ENCODE data around the gene BRF1.
"Not testable (repeated sequence)": the region's sequence is repeated elsewhere in the genome, so short reads cannot be mapped to it uniquely, and the experiment has no call there.

Gene BRF1

DNA sequence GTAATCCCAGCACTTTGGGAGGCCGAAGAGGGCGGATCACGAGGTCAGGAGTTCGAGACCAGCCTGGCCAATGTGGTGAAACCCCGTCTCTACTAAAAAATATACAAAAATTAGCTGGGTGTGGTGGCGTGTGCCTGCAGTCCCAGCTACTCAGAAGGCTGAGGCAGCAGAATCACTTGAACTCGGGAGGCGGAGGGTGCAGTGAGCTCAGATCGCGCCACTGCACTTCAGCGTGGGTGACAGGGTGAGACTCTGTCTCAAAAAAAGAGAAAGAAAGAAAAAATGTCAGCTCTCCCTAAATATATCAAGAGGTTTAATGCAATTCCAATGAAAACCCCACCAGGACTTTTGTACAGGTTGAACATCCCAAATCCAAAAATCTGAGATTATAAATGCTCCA, 3.5 kb downstream of the BRF1 start:
- H3K4me3 ChIP-seq (ENCODE audit: low read depth, low read length); H3K9me3 ChIP-seq (ENCODE audit: control insufficient read depth, insufficient read depth, low read length); H3K4me1 ChIP-seq (ENCODE audit: control insufficient read depth, insufficient read depth, low read length); H3K36me3 ChIP-seq (ENCODE audit: control insufficient read depth, insufficient read depth, low read length); H3K9ac ChIP-seq (ENCODE audit: low read depth, low read length); H3K27me3 ChIP-seq (ENCODE audit: control insufficient read depth, insufficient read depth, low read length): not testable (repeated sequence)

DNA sequence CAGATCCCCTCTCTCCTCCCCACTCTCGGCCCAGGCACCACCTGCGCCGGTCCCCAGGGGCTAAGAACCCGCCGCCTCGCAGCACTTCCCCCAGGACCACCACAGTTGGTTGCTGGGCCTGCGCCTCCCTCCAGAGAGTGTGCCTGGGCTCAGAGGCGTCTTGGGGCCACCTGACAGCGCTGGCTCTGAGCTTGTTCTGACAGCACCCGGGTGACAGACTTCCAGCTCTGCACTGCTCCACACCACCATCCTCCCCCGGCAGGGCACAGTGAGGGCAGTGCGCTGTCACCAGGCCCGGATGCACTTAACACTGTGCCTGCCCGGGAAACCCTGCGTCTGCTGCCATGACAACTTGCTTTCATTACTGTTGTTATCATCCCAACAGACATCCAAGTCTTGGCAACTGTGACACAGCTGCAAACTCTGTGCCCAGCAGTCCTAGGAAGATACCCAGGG, 6.6 kb downstream of the BRF1 start:
- H3K9ac ChIP-seq (ENCODE audit: low read depth, low read length) = no peak overlapping the region
- H3K4me1 ChIP-seq (ENCODE audit: control insufficient read depth, insufficient read depth, low read length) = no peaks in the 10 kb centered on the region
- H3K27me3 ChIP-seq (ENCODE audit: control insufficient read depth, insufficient read depth, low read length) = no peaks in the 10 kb centered on the region
- no peak overlapping the region for H3K4me3 ChIP-seq (ENCODE audit: low read depth, low read length)
- no peaks in the 10 kb centered on the region for H3K36me3 ChIP-seq (ENCODE audit: control insufficient read depth, insufficient read depth, low read length)
- no peaks in the 10 kb centered on the region for H3K9me3 ChIP-seq (ENCODE audit: control insufficient read depth, insufficient read depth, low read length)

DNA sequence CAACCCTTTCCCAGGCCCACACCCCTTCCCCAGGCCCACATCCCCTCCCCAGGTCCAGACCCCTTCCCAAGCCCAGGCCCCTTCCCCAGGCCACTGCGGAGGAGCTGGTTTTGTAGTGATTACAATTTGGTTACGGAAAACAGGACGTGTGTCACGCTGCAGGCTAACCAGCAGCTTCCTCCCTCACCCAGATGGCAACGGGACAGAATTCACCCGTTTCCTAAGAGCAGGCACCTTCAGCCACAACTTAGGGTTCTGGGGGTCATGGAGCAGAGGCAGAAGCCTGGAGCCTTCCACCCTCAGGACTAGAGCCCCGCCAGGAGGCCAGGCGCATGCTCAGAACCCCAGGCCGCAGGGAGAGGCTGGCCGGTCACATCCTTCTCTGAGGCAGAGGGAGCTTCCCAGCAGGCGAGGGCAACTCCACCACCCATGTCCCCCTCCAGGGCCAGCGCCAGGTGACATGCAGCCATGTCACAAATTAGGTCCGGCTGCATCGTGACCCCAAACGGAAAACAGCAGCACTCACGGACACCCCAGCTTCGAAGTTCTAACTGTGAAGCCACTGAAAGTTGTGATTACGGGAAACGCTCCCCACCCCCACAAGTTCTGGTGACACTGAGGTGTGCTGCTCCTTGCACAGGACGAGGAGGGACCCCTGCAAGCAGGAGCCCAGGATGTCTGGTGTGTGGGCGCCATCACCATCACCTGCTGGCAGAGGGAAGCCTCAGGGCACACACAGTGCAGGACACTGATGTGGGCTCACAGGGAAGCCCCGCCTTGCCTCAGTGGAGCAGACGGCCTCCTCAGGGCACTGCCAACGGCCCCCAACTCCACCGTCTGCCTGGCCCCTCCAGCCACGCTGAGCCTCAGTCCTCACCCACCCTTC, 7.7 kb downstream of the BRF1 start:
- Histone ChIP-seq H3K9me3 (ENCODE audit: control insufficient read depth, insufficient read depth, low read length) (no peaks in the 10 kb centered on the region), H3K27me3 (ENCODE audit: control insufficient read depth, insufficient read depth, low read length) (no peaks in the 10 kb centered on the region), H3K9ac (ENCODE audit: low read depth, low read length) (no peak overlapping the region), H3K36me3 (ENCODE audit: control insufficient read depth, insufficient read depth, low read length) (no peaks in the 10 kb centered on the region), H3K4me1 (ENCODE audit: control insufficient read depth, insufficient read depth, low read length) (no peaks in the 10 kb centered on the region), H3K4me3 (ENCODE audit: low read depth, low read length) (no peak overlapping the region)

DNA sequence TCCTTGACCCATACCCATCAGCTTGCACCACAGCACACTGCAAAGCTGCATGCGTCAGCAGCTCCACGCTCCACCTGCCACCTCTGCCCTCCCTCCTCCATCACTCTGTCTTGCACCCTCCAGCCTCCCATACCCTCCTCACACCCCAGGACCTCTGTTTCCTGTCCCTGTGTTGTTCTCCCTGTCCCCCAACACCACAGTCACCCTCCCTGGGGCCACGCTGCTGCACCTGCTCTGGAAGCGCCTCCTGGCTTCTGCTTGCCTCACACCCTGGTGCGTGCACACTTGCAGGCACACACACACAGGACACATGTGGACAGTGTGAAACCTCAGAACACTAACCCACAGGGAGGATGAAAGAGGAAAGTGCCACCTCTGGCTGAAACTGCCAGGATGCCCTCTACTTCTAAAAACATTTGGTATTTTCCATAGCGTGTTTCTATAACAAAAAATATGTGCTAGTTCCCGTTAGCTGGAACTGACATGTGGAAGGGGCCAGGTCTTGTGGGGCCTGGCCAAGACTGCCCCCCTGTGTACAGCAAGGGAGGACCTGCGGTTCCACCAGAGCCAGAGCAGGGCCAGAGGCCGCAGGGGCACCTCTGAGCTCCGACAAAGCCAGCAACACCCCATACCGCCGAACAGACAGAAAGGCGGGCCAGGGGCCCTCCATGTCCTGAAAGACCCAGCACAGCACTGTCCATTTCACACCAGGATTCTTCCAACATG, 10.0 kb downstream of the BRF1 start:
- Histone ChIP-seq H3K9ac (ENCODE audit: low read depth, low read length) (no peak overlapping the region), H3K36me3 (ENCODE audit: control insufficient read depth, insufficient read depth, low read length) (no peaks in the 10 kb centered on the region), H3K27me3 (ENCODE audit: control insufficient read depth, insufficient read depth, low read length) (no peaks in the 10 kb centered on the region), H3K4me1 (ENCODE audit: control insufficient read depth, insufficient read depth, low read length) (no peaks in the 10 kb centered on the region), H3K4me3 (ENCODE audit: low read depth, low read length) (no peak overlapping the region), H3K9me3 (ENCODE audit: control insufficient read depth, insufficient read depth, low read length) (no peaks in the 10 kb centered on the region)

DNA sequence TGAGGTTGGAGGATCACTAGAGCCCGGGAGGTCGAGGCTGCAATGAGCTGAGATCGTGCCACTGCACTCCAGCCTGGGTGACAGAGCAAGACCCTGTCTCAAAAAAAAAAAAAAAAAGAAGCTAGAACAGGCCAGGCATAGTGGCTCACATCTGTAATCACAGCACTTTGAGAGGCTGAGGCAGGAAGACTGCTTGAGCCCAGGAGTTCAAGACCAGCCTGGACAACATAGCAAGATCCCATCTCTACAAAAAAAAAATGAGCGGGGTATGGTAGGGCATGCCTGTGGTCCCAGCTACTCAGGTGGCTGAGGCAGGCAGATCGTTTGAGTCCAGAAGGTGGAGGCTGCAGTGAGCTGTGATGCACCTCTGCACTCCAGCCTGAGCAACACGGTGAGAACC, 11.9 kb downstream of the BRF1 start:
- not testable (repeated sequence) for H3K9ac ChIP-seq (ENCODE audit: low read depth, low read length); H3K9me3 ChIP-seq (ENCODE audit: control insufficient read depth, insufficient read depth, low read length); H3K4me1 ChIP-seq (ENCODE audit: control insufficient read depth, insufficient read depth, low read length)

DNA sequence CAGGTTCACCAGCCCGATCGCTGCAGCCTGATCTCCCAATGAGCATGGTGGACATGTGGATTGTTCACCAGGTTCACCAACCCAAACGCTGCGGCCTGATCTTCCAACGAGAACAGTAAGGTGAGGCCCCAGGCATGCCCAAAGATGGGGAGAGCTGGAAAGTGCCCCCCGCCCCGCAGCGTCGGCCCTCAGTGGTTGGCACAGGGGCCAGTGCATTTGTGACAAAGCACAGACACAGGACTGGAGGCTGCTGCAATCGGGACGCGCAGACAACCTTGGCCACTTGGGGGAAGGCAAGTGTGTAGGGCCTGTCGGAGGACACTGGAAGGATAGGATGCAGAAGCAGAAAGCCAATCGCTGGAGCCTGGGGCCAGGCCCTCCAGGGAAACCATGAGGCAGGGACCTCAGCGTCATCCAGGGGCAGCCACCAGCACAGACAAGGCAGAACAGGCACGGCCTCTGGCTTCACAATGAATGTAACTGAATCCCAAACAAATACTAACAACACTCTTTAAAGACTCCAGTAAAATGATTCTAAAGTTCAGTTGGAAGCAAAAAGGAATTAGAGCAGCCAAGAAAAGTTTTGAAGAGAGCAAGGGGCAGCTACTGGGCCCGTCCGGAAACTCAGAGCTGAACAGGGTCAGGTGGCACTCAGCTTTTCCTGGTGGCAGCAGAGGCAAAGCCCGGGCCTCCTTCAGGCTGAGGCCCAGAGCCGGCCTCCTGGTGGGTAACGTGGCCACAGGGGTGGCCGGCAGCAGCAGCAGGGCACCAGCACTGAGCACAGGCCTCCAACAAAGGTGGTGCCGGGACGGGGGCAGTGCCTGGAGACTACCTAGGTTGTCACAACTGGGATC, 13.3 kb downstream of the BRF1 start:
- Histone ChIP-seq H3K4me3 (ENCODE audit: low read depth, low read length) (no peak overlapping the region), H3K27me3 (ENCODE audit: control insufficient read depth, insufficient read depth, low read length) (no peaks in the 10 kb centered on the region), H3K9me3 (ENCODE audit: control insufficient read depth, insufficient read depth, low read length) (no peaks in the 10 kb centered on the region), H3K4me1 (ENCODE audit: control insufficient read depth, insufficient read depth, low read length) (no peaks in the 10 kb centered on the region), H3K9ac (ENCODE audit: low read depth, low read length) (no peak overlapping the region), H3K36me3 (ENCODE audit: control insufficient read depth, insufficient read depth, low read length) (no peaks in the 10 kb centered on the region)

More for the DNA sequence above, 11.9 kb downstream of the BRF1 start:
- not testable (repeated sequence) for H3K27me3 ChIP-seq (ENCODE audit: control insufficient read depth, insufficient read depth, low read length); H3K4me3 ChIP-seq (ENCODE audit: low read depth, low read length); H3K36me3 ChIP-seq (ENCODE audit: control insufficient read depth, insufficient read depth, low read length)

DNA sequence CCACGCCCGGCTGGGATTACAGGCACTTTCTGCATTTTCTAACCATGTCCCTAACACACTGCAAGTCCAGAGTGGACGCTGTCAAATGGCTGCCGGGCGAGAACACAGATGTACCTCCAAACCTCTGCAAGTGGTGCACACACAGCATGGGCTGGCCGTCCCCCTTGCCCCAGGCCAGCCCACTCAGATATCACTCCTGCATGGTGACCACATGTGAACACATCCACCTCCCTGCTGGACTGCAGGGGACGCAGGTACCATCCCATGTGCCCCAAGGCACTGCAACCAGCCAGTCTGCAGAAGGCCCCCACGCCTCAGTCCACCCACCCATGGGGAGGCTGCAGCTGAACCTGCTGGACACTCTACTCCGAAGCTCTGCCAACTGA, 14.0 kb downstream of the BRF1 start:
- H3K9me3 ChIP-seq (ENCODE audit: control insufficient read depth, insufficient read depth, low read length) = no peaks in the 10 kb centered on the region
- H3K4me1 ChIP-seq (ENCODE audit: control insufficient read depth, insufficient read depth, low read length) = no peaks in the 10 kb centered on the region
- no peaks in the 10 kb centered on the region for H3K36me3 ChIP-seq (ENCODE audit: control insufficient read depth, insufficient read depth, low read length)
- no peak overlapping the region for H3K4me3 ChIP-seq (ENCODE audit: low read depth, low read length)
- H3K27me3 ChIP-seq (ENCODE audit: control insufficient read depth, insufficient read depth, low read length) = no peaks in the 10 kb centered on the region
- no peak overlapping the region for H3K9ac ChIP-seq (ENCODE audit: low read depth, low read length)

DNA sequence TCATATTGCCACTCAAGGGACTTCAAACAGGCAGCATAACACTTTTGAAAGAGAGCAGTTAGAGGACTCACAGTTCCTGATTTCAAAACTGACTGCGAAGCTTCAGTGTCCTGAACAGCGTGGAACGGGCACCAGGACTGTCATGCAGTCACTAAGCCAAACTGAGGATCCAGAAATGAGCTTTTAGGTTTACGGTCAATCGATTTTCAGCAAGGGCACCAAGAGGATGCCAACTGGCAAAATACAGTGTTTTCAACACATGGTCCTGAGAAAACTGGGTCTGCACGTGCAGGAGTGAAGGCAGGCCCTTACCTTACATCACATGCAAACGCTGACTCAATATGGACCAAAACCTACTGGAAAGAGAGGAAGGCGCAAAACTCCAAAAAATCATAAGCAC, 15.6 kb downstream of the BRF1 start:
- no peaks in the 10 kb centered on the region for H3K27me3 ChIP-seq (ENCODE audit: control insufficient read depth, insufficient read depth, low read length)
- H3K36me3 ChIP-seq (ENCODE audit: control insufficient read depth, insufficient read depth, low read length) = no peaks in the 10 kb centered on the region
- H3K4me1 ChIP-seq (ENCODE audit: control insufficient read depth, insufficient read depth, low read length) = no peaks in the 10 kb centered on the region
- no peak overlapping the region for H3K9ac ChIP-seq (ENCODE audit: low read depth, low read length)
- H3K9me3 ChIP-seq (ENCODE audit: control insufficient read depth, insufficient read depth, low read length) = no peaks in the 10 kb centered on the region
- no peak overlapping the region for H3K4me3 ChIP-seq (ENCODE audit: low read depth, low read length)

DNA sequence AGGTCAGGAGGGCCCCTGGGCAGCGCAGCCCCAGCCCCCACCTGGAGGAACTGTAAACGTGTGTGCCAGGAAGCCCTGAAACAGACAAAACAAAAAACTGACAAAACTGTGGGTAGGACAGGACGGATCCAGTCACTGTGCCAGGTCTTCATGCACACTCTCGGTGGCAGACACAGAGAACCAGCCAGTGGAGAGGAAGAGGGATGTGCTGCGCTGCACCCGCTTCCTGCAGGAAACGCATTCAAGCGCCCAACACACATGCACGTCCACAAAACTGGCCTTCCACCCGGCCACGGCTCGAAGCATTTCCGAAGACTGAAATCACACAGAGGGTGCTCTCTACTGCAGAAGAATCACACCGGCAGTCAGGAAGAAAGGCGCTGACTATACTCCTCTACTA, 16.9 kb downstream of the BRF1 start:
- no peaks in the 10 kb centered on the region for H3K36me3 ChIP-seq (ENCODE audit: control insufficient read depth, insufficient read depth, low read length)
- H3K9ac ChIP-seq (ENCODE audit: low read depth, low read length) = no peak overlapping the region
- H3K4me1 ChIP-seq (ENCODE audit: control insufficient read depth, insufficient read depth, low read length) = no peaks in the 10 kb centered on the region
- H3K9me3 ChIP-seq (ENCODE audit: control insufficient read depth, insufficient read depth, low read length) = no peaks in the 10 kb centered on the region
- H3K27me3 ChIP-seq (ENCODE audit: control insufficient read depth, insufficient read depth, low read length) = no peaks in the 10 kb centered on the region
- no peak overlapping the region for H3K4me3 ChIP-seq (ENCODE audit: low read depth, low read length)

DNA sequence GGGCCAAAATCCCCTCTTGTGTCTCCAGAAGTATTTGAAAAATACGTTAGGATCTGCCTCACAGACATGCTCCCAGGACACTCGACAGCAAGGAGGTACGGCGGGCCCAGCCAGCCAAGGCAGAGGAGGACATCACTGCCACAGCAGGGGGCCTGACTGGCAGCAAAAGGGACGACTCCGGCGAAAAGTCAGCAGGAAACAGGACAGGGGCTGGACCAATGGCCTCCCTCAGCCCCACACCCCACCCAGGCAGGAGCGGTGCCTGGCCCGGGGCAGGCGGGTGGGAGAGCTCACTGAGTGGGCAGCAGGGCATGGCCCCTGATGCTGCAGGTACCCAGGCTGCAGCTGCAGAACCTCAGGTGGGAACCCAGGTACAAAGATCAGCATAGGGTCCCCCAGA, 17.8 kb downstream of the BRF1 start:
- H3K4me1 ChIP-seq (ENCODE audit: control insufficient read depth, insufficient read depth, low read length) = no peaks in the 10 kb centered on the region
- no peaks in the 10 kb centered on the region for H3K9me3 ChIP-seq (ENCODE audit: control insufficient read depth, insufficient read depth, low read length)
- H3K4me3 ChIP-seq (ENCODE audit: low read depth, low read length) = no peak overlapping the region
- H3K27me3 ChIP-seq (ENCODE audit: control insufficient read depth, insufficient read depth, low read length) = no peaks in the 10 kb centered on the region
- no peaks in the 10 kb centered on the region for H3K36me3 ChIP-seq (ENCODE audit: control insufficient read depth, insufficient read depth, low read length)
- no peak overlapping the region for H3K9ac ChIP-seq (ENCODE audit: low read depth, low read length)

DNA sequence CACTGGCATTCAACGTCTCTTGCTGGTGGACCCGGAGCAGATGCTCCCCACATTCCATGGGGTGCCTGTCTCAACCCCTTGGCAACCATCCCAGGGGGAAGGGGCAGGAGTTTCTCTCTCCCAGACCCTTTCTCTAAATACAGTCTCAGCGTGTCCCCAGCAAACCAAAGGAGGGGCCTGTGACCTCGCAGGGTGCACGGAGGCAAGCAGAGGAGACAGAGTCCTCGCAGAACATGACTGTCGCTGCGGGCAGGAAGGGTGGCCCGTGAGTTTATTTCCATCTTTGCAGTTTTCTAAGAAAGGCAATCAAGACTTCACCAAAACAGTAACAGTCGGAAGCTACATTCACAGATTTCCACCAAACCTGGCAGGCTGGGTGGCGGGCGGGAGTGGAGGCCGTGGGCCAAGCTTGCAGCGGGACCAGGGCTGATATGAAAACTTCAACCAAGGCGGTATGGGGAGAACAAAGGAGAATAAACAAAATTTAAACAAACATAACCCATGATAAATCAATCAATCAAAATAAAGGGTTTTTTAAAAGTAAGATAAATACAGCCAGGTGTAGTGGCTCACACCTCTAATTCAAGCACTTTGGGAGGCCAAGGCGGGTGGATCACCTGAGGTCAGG, 18.6 kb downstream of the BRF1 start:
- Histone ChIP-seq H3K4me1 (ENCODE audit: control insufficient read depth, insufficient read depth, low read length) (no peaks in the 10 kb centered on the region), H3K9ac (ENCODE audit: low read depth, low read length) (no peak overlapping the region), H3K9me3 (ENCODE audit: control insufficient read depth, insufficient read depth, low read length) (no peaks in the 10 kb centered on the region), H3K4me3 (ENCODE audit: low read depth, low read length) (no peak overlapping the region), H3K36me3 (ENCODE audit: control insufficient read depth, insufficient read depth, low read length) (no peaks in the 10 kb centered on the region), H3K27me3 (ENCODE audit: control insufficient read depth, insufficient read depth, low read length) (no peaks in the 10 kb centered on the region)
